Fibroblast of pulmonary artery (primary cell): ENCODE measurements around the gene PAX8.

ENCODE experiments used
- DNase-seq: peaks from one replicate; pipeline ENCODE4 v3.0.0-alpha.2; 2010; ENCODE audit warnings: low read depth
- H3K4me3 ChIP-seq: replicated peaks from 2 replicates; pipeline ENCODE4 v1.5.1; 2011; ENCODE audit warnings: low read depth, mild to moderate bottlenecking, control low read depth, low read length, moderate library complexity
- TF ChIP-seq, protein P1 (sequence below): IDR thresholded peaks from 2 replicates; pipeline ENCODE4 v1.5.1; 2011; ENCODE audit warnings: mild to moderate bottlenecking, control low read depth, low read length, inconsistent platforms; ENCODE audit errors: missing control alignments

Gene PAX8

DNA sequence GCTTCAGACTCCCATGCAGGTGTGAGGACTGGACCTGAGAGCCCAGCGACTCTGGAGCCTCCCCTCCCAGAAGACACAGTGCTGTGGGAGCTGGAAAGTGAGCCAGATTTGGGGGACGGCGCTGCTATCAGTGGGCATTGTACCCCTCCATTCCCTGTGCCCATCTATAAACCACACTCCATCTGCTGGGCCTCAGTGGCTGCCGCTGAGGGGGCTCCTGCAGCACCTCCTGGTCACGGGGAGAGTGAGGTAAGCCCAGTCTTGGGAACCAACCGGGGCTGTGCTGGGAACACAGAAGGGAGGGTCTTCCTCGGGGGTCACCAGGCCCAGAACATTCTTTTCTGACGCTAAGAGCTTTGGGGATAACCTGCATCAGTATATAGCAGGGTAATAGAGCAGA lies 95.5 kb downstream of the PAX8 start:
- no peak for DNase-seq
- H3K4me3 ChIP-seq = no peak overlapping the region
- TF ChIP-seq, protein P1, sequence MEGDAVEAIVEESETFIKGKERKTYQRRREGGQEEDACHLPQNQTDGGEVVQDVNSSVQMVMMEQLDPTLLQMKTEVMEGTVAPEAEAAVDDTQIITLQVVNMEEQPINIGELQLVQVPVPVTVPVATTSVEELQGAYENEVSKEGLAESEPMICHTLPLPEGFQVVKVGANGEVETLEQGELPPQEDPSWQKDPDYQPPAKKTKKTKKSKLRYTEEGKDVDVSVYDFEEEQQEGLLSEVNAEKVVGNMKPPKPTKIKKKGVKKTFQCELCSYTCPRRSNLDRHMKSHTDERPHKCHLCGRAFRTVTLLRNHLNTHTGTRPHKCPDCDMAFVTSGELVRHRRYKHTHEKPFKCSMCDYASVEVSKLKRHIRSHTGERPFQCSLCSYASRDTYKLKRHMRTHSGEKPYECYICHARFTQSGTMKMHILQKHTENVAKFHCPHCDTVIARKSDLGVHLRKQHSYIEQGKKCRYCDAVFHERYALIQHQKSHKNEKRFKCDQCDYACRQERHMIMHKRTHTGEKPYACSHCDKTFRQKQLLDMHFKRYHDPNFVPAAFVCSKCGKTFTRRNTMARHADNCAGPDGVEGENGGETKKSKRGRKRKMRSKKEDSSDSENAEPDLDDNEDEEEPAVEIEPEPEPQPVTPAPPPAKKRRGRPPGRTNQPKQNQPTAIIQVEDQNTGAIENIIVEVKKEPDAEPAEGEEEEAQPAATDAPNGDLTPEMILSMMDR = no peak

DNA sequence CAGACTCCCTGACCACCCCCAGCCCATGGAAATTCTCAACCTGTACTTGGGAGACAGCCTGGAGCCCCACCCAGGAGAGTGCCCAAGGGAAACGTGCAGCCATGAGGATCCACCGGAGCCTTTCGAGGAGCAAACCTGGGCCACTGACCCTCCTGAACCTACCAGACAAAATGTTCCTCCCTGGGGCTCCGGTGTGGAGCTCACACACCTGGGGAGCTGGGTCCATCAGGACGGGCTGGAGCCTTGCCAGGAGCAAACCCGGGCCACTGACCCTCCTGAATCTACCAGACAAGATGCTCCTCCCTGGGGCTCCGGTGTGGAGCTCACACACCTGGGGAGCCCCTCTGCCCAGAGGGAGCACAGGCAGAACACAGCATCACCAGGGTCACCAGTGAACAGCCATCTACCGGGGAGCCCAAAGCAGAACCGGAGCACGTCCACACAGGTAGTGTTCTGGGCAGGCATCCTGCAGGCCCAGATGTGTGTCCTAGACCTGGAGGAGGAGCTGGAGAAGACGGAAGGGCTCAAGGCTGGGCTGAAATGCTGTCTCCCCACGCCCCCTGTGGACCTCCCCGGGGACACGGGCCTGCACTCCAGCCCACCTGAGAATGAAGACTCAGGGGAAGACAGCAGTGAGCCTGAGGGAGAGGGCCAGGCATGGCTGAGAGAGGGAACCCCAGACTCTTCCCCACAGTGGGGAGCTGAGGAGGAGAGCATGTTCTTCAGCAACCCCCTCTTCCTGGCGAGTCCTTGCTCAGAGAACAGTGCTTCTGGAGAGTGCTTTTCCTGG lies 96.1 kb downstream of the PAX8 start:
- TF ChIP-seq, protein P1 = no peak
- H3K4me3 ChIP-seq = no peak overlapping the region
- DNase-seq = no peak

DNA sequence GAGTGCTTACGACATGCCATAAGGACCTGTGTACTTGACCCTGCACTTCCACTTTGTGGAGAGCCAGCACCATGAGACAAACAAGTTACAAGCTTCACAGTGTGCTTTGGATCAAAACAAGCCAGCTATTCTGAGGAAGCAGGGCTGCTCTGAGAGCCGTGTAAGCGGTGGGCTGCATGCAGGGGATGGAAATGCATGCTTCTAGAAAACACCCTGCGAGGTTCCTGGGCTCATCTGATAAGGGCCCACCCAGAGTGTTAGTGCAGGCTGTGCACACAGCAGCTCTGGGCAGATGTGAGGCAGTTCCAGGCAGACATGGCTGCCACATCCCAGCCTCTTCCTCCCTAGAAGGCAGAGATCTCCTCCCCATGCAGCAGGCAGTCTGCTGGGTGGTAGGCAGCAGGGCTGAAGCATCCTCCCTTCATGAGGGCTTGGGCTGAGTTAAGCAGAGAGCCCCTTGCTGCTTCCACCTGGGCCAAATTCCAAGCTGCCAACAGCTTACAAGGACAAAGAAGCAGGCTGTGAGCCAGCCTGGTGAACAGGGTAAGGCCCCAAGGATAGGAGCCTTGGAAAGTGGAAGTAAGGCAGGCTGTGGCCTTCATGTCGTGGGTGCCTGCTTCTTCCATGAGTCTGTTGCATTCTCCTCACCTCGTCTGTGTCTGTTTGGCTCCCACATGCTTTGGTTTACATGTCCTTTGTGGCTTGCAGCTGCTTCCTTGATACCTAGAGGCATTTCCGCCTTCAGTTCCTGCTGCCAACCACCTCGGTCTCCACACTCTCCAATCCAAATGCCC lies 97.3 kb downstream of the PAX8 start:
- no peak for DNase-seq
- no peak overlapping the region for H3K4me3 ChIP-seq
- TF ChIP-seq, protein P1 = no peak

DNA sequence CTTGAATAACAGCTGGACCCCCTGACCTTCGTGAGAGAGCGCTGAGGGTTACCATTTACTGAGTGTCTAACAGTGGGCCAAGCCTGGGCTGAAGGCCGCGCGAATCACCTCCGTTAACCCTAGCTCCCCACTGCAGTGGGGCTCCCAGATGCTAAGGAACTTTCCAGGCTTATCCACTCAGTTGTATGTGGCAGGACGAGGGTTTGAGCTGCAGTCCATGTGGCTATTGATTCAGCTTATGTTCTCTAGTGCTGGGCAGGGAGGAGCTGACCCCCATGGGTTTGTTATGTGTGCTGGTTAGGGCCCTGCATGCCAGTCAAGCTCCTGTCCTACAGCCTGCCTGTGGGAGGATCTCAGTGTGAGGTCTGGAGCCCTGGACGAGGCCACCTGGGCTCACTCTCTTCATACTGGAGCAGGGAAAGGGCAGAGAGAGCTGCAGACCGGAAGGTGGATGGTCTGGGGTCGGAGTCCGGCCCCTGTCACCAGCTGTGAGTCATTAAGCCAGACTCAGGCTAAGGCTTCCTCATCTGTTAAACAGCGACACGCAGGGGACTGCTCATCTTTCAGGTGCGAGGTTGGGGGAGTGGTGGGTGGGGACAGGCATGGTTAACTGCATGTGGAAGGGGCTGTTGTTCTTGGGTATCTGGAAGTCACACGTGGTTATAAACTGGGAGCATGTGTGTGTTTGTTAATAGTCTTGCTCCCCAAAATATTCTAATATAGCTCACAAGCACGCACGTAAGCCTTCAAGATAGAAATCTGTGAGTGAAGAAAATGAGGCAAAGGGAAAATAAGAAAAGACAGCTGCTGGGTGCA lies 98.4 kb downstream of the PAX8 start:
- H3K4me3 ChIP-seq = no peak overlapping the region
- TF ChIP-seq, protein P1 = no peak
- no peak for DNase-seq

DNA sequence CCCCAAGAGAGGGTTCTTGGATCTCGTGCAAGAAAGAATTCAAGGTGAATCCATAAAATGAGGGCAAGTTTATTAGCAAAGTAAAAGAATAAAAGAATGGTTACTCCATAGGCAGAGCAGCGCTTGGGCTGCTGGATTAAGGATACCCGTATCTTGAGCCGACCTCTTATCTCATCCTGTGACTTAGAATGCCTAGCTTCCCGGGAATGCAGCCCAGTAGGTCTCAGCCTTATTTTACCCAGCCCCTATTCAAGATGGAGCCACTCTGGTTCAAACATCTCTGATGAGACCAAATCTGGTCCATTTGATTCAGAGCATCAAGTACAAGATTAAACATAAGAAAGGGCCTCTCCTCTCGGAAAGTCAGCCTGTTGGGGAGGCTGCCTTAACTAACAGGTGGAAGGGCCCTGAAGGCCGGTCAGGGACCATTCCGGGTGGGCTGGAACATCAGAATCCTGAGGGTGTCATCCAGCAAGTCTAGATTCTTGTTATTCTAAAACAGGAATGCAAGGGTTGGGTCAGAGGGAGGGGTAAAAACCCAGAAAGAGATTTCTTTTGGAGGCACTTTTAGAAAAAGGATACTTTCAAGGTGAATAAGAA lies 99.2 kb downstream of the PAX8 start:
- no peak overlapping the region for H3K4me3 ChIP-seq
- TF ChIP-seq, protein P1 = no peak
- DNase-seq = no peak

DNA sequence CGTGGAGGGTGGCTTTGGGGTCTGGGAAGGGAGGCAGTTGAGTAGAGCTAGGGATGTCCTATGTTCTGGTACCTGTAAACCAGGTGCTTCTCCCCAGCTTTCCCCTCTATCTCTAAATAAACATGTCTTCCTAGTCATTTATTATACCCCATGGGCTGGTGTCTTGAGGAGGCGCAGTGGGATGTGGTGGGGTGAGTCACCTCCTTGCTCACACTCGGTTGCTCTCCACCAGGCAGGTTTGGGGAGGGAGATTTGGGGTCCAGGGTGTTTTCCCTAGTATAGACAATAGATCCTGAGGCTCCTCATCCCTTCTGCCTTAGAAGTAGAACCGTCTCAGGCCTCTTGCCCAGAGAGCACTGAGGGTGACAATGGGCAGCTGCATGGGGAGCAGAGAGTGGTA lies 99.8 kb downstream of the PAX8 start:
- no peak for DNase-seq
- H3K4me3 ChIP-seq = no peak overlapping the region
- TF ChIP-seq, protein P1 = no peak
